ENCODE results near the gene ZNF320.
"Not testable (repeated sequence)": the region's sequence is repeated elsewhere in the genome, so short reads cannot be mapped to it uniquely, and the experiment has no call there.

Gene ZNF320

GRCh38 chr19:52897138-52897935 lies at the start of gene ZNF320:
Gene ZNF320, minus strand, starts transcription at chr19:52897635. Its CDS starts 7,380 bp downstream, at chr19:52890255.
- DNase-seq (ENCODE audit: low read depth) = peak; percentile 94
- H3K4me3 ChIP-seq (ENCODE audit: low read depth, low read length) = peak within 1 kb of the TSS; percentile 73
- TF ChIP-seq, protein P1, sequence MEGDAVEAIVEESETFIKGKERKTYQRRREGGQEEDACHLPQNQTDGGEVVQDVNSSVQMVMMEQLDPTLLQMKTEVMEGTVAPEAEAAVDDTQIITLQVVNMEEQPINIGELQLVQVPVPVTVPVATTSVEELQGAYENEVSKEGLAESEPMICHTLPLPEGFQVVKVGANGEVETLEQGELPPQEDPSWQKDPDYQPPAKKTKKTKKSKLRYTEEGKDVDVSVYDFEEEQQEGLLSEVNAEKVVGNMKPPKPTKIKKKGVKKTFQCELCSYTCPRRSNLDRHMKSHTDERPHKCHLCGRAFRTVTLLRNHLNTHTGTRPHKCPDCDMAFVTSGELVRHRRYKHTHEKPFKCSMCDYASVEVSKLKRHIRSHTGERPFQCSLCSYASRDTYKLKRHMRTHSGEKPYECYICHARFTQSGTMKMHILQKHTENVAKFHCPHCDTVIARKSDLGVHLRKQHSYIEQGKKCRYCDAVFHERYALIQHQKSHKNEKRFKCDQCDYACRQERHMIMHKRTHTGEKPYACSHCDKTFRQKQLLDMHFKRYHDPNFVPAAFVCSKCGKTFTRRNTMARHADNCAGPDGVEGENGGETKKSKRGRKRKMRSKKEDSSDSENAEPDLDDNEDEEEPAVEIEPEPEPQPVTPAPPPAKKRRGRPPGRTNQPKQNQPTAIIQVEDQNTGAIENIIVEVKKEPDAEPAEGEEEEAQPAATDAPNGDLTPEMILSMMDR (conservative IDR thresholded peaks at IDR 0.05; ENCODE audit: low read depth, low read length) = no peak

- TF ChIP-seq, protein P1 (conservative IDR thresholded peaks at IDR 0.05; ENCODE audit: low read depth, low read length) = no peak
- peak; percentile 51 for DNase-seq (ENCODE audit: low read depth)
- H3K4me3 ChIP-seq (ENCODE audit: low read depth, low read length) = no peak overlapping the region
Measured at GRCh38 chr19:52946322-52947310, 49.2 kb upstream of the ZNF320 start.

- TF ChIP-seq, protein P1 (conservative IDR thresholded peaks at IDR 0.05; ENCODE audit: low read depth, low read length) = no peak
- DNase-seq (ENCODE audit: low read depth) = no peak
- no peak overlapping the region for H3K4me3 ChIP-seq (ENCODE audit: low read depth, low read length)
Measured at GRCh38 chr19:52945652-52946321, 48.4 kb upstream of the ZNF320 start.

GRCh38 chr19:52944703-52945493 lies 47.5 kb upstream of the ZNF320 start:
- not testable (repeated sequence) for DNase-seq (ENCODE audit: low read depth); H3K4me3 ChIP-seq (ENCODE audit: low read depth, low read length)

DNA sequence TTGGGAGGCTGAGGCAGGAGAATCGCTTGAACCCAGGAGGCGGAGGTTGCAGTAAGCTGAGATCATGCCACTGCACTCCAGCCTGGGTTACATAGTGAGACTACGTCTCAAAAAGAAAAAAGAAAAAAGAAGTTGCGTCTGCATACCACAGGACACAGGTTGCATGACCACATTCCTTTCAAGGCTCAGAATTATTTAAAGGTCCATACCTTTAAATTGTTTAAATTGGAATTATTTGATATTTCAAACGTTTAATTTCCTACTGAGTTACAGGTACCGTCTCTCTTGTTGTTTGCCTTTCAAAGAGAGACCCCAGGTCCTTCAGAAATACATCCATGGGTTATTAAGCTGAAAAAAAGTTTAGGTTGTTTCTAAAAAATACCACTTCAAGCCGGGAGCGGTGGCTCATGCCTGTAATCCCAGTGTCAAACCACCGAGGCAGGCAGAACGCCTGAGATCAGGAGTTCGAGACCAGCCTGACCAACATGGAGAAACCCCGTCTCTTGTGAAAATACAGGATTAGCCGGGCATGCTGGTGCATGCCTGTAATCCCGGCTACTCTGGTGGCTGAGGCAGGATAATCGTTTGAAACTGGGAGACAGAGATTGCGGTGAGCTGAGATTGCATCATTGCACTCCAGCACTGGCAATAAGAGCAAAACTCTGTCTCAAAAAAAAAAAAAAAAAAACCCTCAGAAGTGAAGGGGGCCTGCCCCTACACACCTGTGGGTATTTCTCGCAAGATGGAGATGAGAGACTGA lies 46.6 kb upstream of the ZNF320 start:
- DNase-seq (ENCODE audit: low read depth) = no peak
- H3K4me3 ChIP-seq (ENCODE audit: low read depth, low read length) = no peak overlapping the region
- TF ChIP-seq, protein P1 (conservative IDR thresholded peaks at IDR 0.05; ENCODE audit: low read depth, low read length) = no peak

DNA sequence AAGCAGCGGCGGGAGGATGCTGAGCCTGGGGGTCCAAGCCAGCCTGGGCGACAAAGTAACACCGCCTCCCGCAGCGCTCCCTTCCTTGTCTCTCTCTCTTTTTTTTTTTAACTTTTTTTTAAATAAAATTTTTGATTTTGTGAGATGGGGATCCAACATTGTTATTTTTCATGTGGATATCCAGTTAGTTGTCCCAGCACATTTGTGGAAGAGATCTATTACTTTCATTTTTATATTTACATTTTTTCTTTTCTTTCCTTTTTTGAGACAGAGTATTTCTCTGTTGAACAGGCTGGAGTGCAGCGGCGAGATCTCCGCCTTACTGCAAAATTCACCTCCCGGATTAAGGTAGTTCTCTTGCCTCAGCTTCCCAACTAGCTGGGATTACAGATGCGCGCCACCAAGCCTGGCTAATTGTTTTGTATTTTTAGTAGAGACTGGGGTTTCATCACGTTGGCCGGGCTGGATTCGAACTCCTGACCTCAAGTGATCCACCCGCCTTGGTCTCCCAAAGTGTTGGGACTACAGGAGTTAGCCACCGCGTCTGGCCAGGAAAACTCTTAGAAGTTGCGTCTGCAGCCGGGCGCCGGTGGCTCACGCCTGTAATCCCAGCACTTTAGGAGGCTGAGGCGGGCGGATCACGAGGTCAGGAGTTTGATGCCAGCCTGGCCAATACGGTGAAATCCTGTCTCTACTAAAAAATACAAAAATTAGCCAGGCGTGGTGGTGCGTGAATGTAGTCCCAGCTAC lies 45.9 kb upstream of the ZNF320 start:
- no peak for DNase-seq (ENCODE audit: low read depth)
- peak overlapping the region; percentile 79 for H3K4me3 ChIP-seq (ENCODE audit: low read depth, low read length)
- TF ChIP-seq, protein P1 (conservative IDR thresholded peaks at IDR 0.05; ENCODE audit: low read depth, low read length) = no peak

Measured in choroid plexus epithelial cell (primary cell).